Fibroblast of villous mesenchyme (primary cell): ENCODE data around the gene ECM2. TPM values are rescaled to one million over a fixed set of nuclear protein-coding genes. Genes with fewer than 3 reads are reported as not detected.
A peak's percentile ranks its signal among the peaks of the same experiment; 100 is the strongest.

Experiments used
- DNase-seq: peaks from one replicate; pipeline ENCODE4 v3.0.0-alpha.2; 2010; ENCODE audit warnings: low read depth
- H3K4me3 ChIP-seq: 2 replicates; pipeline ENCODE4 v1.5.1; 2011; ENCODE audit warnings: low read depth, mild to moderate bottlenecking, low read length
- total RNA-seq: library from RNA; depleted of rRNA; stranded (reverse); fragments of >200 nt; gene quantifications from 2 replicates; pipeline ENCODE4 v1.2.3, GENCODE V29; 2012
- TF ChIP-seq, protein P1 (sequence below): IDR thresholded peaks from 2 replicates; pipeline ENCODE4 v1.5.1; 2012; ENCODE audit warnings: low read depth, mild to moderate bottlenecking, low read length; ENCODE audit not compliant: insufficient read depth

ECM2 gene
- total RNA-seq, 1 donor = 2.6 TPM

DNA sequence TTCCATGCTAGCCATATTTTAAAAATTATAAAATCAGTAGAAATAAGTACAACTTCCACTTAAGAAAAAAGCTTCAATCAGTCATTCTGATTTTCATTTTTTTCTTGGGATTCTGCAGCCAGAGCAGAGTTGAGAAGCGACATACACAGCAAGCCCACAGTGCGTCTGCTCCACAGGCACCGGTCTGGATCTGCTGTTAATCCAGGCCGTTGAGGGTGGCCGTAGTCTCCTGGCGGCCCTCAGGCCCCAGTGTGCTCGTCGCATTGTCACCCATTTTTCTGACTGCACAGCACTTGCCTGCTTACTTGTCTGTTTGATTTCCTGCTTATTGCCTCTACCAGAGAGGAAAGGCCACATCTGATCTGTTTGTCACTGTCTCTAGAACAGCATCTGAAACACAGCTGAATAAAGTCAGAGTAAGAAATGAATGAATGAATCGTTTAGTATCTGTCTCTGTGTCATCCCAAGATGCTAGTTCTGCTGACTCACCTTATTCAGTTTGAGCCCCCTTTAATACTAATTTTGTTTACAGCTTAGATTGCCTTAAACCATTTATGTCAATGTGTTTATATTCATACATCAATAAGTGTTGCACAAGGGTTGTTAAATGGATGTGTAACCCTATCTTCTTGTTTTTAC lies 41.9 kb downstream of the ECM2 start:
- TF ChIP-seq, protein P1, sequence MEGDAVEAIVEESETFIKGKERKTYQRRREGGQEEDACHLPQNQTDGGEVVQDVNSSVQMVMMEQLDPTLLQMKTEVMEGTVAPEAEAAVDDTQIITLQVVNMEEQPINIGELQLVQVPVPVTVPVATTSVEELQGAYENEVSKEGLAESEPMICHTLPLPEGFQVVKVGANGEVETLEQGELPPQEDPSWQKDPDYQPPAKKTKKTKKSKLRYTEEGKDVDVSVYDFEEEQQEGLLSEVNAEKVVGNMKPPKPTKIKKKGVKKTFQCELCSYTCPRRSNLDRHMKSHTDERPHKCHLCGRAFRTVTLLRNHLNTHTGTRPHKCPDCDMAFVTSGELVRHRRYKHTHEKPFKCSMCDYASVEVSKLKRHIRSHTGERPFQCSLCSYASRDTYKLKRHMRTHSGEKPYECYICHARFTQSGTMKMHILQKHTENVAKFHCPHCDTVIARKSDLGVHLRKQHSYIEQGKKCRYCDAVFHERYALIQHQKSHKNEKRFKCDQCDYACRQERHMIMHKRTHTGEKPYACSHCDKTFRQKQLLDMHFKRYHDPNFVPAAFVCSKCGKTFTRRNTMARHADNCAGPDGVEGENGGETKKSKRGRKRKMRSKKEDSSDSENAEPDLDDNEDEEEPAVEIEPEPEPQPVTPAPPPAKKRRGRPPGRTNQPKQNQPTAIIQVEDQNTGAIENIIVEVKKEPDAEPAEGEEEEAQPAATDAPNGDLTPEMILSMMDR = no peak
- DNase-seq = no peak
- no peak overlapping the region for H3K4me3 ChIP-seq

DNA sequence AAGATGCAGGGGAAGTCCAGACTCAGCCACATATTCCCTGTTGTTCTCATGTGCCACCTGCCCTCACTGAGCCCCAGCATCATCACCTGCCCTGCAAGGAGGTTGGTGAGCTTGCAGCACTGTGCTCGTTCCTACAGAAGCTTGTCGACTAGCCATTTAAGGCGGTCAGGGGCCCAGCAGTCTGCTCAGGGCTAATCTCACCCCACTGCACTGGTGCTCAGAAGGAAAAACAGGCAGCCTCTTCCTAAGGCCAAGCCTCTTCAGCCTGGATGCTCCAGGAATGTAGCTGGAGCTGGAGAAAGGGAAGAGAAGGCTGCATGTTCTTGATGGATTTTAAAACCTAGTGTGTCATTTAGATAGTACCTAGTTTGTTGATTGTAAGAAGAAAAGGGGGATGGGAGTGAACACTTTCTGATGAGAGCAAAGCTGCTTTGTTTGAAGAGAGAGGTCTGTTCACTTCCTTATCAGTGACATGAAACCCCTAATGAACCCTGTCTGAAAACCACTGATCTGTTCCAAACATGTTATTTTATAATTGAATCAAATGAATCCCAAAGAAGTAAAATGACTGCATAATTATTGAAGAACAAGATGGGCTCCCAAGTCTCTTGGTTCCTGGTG lies 42.9 kb downstream of the ECM2 start:
- no peak overlapping the region for H3K4me3 ChIP-seq
- DNase-seq = no peak
- TF ChIP-seq, protein P1 = no peak

DNA sequence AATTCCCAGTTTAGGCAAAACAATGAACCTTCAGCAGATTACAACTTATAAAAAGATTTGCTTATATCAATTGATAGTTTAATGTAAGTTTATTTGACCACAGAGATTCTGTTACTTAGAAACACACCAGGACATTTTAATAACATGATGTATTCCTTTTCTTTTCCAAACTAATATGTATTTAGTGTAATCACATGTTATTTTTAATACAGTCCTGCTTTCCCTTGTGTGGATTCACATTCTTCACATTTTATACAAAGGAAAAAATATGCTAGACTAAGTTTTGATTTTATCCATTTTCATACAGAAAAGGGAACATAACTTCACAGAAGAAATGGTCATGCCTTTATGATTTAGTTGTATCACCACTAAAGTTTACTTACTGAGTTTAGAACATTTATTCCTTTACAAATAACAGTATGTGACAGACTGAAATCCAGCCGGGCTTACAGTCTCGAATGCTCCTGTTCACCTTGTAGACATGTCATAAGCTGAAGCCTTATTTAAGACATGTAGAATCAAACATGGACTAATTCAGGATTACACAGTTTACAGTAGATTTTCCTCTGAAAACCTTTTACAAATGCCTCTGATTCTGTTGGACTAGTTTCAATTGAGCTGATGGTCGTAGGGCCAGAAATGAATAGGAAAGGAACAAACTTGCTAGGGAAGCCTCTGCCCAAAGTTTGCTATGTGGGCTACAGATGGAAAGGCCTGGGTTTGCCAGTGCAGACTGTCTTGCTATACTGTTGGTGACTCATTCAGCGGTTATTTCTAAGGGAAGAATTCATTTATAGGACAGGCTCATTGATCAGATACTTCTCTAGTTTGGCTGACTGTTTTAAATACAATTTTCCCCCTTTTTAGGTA lies 46.9 kb downstream of the ECM2 start:
- TF ChIP-seq, protein P1 = no peak
- no peak for DNase-seq
- no peak overlapping the region for H3K4me3 ChIP-seq

DNA sequence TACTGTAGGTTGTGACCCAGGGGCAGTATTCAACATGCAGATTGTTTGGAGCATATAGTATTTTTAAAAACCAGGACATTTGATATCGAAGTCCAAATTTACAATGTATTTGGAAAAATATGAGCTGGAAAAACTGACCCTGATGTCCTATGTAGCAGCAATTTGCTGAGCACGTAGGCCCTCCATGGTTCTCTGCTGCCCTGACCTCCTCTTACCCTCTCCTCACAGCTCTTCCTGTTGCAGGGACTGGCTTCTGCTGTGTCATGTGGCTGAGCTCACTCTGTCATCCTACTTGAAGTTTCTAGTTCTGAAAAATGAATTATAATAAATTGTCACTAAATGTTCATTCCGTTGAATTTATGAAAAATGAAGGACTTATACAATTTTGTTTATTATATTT lies 49.4 kb downstream of the ECM2 start:
- TF ChIP-seq, protein P1 = no peak
- DNase-seq = no peak

DNA sequence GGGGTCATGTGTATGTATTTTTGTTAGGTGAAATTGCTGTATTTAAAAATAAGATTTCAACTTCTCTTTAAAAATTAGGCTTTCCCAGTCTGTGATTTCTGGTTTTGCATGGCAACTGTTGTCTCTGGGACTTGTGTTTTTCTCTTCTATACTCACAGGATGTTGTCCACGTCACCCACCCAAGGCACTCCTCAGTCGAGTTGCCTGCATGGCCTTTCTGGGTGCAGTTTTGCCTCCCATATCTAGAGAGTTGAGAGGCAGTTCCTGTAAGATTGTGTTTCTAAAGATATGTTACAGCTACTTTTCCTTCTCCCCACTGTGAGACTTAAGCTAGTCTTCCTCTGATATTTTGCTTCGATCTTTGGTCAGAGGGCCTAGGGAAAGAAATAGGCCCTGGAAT lies 51.2 kb downstream of the ECM2 start:
- no peak overlapping the region for H3K4me3 ChIP-seq
- TF ChIP-seq, protein P1 = no peak
- DNase-seq = no peak

More for the DNA sequence above, 49.4 kb downstream of the ECM2 start:
- H3K4me3 ChIP-seq = no peak overlapping the region

DNA sequence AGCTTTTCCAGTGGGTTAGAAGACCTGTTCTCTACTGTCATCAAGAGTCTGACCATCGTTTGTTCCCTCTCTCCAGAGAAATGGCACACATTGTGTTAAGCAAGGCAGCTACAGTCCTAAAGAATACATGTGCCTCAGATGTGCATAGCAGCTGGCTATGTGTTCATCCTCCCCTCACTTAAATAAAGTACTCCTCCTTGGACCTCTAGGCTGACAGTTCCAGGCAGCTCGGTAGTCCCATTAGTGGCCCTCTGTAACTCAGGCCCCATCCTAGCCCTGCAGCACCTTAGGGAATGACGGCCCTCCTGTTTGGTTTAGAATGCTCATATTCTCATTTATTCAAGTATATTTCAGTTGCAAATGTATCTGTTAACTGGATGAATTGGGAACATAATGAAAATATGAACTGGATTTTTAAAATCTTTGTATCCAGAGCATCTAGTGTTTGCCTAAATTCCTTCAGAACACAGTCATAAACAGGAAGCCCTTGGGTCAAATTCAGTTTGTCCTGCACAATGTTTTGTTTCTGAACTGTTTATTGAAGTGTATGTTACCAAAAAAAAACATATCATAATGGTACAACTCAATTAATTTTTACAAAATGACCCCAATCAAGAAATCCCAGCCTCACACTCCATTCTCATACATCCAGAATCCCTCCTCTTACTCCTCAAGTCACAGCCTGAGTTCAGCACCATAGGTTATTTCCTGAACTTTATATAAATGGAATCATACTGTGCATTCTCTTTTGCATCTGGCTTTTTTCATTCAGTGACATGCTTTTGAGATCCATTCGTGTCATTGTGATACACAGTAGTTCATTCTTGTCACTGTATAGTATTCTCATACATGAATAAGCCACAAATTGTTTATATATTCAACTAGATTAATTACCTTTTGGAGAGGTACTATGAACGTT lies 51.9 kb downstream of the ECM2 start:
- DNase-seq = peak; percentile 61
- TF ChIP-seq, protein P1 = no peak
- H3K4me3 ChIP-seq = no peak overlapping the region
